ENCODE data around the gene IMPA2. TPM values are rescaled to one million over a fixed set of nuclear protein-coding genes. Genes with fewer than 3 reads are reported as not detected.
A peak's percentile ranks its signal among the peaks of the same experiment; 100 is the strongest.

IMPA2 gene
- total RNA-seq, 1 donor from 2014 or later, result 54.2 TPM

DNA sequence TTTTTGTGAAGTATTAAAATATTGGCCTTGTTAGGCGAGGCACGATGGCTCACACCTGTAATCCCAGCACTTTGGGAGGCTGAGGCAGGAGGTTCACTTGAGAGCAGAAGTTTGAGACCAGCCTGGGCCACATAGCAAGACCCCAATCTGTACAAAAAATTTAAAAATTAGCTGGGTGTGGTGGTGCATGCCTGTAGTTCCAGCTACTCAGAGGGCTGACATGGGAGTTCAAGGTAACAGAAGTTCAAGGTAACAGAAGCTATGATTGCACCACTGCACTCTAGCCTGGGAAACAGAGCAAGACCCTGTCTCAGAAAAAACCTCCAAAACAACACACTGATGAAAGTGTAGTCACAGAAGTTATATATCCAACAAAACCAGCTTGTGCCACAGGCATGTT, 39.8 kb downstream of the IMPA2 start:
- TF ChIP-seq CTCF (IDR thresholded peaks at IDR 0.05), result no peak
- H3K9me3 ChIP-seq, result no peaks in the 10 kb centered on the region
- H3K4me3 ChIP-seq, result no peak overlapping the region
- no peaks in the 10 kb centered on the region for H3K27me3 ChIP-seq (ENCODE audit: low read depth)
- no peak overlapping the region for H3K27ac ChIP-seq
- ATAC-seq (no peak), DNase-seq (no peak)
- peaks cover 22% of the 10 kb centered on the region for H3K36me3 ChIP-seq
- intact Hi-C loops (cut with DNase I), result no loop called here
- peaks cover 17% of the 10 kb centered on the region for H3K4me1 ChIP-seq

DNA sequence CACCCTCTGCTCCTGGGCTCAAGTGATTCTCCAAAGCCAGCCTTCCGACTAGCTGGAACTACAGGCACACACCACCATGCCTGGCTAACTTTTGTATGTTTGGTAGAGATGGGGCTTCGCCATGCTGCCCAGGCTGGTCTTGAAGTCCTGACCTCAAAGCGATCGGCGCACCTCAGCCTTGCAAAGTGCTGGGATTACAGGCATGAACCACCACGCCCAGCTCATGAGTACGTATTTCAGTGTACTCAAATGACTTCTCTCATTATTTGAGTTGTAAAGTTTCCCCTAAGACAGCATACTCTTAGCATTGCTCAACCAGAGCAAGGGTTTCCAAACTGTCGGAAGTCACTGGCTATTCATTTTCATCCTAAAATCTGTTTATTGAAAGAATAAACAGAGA, 40.3 kb downstream of the IMPA2 start:
- peak; percentile 70 to 81 for ATAC-seq
- peak; percentile 70 for DNase-seq
- Histone ChIP-seq H3K36me3 (peaks cover 22% of the 10 kb centered on the region), H3K27ac (no peak overlapping the region), H3K9me3 (no peaks in the 10 kb centered on the region), H3K4me1 (peaks cover 14% of the 10 kb centered on the region), H3K27me3 (ENCODE audit: low read depth) (no peaks in the 10 kb centered on the region), H3K4me3 (no peak overlapping the region)
- intact Hi-C loops (cut with DNase I), result no loop called here
- no peak for TF ChIP-seq CTCF (IDR thresholded peaks at IDR 0.05)

DNA sequence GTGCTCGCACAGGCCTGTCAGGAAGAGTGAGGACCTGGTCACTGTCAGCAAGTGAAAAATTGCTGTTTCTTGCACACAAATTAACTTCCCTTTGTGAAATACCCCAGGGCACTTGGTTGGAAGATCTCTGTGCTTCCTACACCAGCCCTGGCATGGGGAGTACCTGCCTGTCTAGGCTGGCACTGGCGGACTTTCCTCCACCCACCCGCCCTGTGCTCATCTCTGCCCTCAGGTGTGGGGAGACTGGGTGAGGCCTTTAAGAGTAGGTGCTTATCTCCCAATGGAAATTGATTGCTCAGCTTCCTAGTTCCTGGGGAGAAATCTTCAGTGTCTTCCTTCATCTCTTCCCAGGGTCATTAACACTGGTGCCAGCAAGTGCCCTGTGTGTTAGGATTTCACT, 42.1 kb downstream of the IMPA2 start:
- intact Hi-C loops (cut with DNase I), result no loop called here
- Histone ChIP-seq H3K4me3 (no peak overlapping the region), H3K4me1 (peaks cover 6% of the 10 kb centered on the region), H3K9me3 (no peaks in the 10 kb centered on the region), H3K27me3 (ENCODE audit: low read depth) (no peaks in the 10 kb centered on the region), H3K36me3 (peaks cover 15% of the 10 kb centered on the region), H3K27ac (no peak overlapping the region)
- no peak for ATAC-seq
- TF ChIP-seq CTCF (IDR thresholded peaks at IDR 0.05), result no peak
- no peak for DNase-seq

- Histone ChIP-seq H3K36me3 (peaks cover 41% of the 10 kb centered on the region), H3K4me3 (no peak overlapping the region), H3K27ac (no peak overlapping the region), H3K27me3 (ENCODE audit: low read depth) (no peaks in the 10 kb centered on the region), H3K4me1 (peaks cover 2% of the 10 kb centered on the region), H3K9me3 (no peaks in the 10 kb centered on the region)
- intact Hi-C loops (cut with DNase I), result no loop called here
- ATAC-seq (no peak), DNase-seq (no peak)
- no peak for TF ChIP-seq CTCF (IDR thresholded peaks at IDR 0.05)
These were observed 45.3 kb downstream of the IMPA2 start for GRCh38 chr18:12026562-12026961.

DNA sequence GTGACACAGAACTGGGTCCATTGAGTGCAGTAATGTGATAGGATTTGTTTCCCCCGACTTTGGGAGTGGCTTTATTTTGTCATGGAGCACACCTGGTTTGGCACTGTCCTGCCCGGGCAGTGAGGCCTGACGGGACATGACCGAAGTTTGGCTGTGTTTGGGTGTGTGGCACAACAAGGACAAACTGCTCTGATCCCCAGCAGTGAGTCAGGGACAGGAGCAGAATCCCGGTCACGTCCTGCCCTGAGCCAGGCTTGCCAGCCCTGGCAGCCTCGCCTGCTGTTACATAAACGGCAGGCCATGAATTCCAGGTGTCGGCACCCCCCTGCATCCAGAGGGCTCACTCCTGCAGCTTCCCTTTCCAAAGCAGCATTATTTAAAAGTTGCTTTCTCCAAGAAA, 45.7 kb downstream of the IMPA2 start:
- Histone ChIP-seq H3K4me3 (no peak overlapping the region), H3K27me3 (ENCODE audit: low read depth) (no peaks in the 10 kb centered on the region), H3K9me3 (no peaks in the 10 kb centered on the region), H3K4me1 (no peaks in the 10 kb centered on the region), H3K27ac (peak overlapping the region; percentile 36), H3K36me3 (peaks cover 43% of the 10 kb centered on the region)
- intact Hi-C loops (cut with DNase I), result no loop called here
- ATAC-seq (peak; percentile 48 to 67), DNase-seq (no peak)
- no peak for TF ChIP-seq CTCF (IDR thresholded peaks at IDR 0.05)

- no peak for DNase-seq
- no peak for TF ChIP-seq CTCF (IDR thresholded peaks at IDR 0.05)
- intact Hi-C loops (cut with DNase I), result no loop called here
- Histone ChIP-seq H3K36me3 (peaks cover 43% of the 10 kb centered on the region), H3K4me1 (no peaks in the 10 kb centered on the region), H3K4me3 (no peak overlapping the region), H3K9me3 (no peaks in the 10 kb centered on the region), H3K27ac (peak overlapping the region; percentile 36), H3K27me3 (ENCODE audit: low read depth) (no peaks in the 10 kb centered on the region)
- ATAC-seq, result no peak
These were observed 46.2 kb downstream of the IMPA2 start for GRCh38 chr18:12027480-12027879.
